PC-3 (cell line): ENCODE measurements around the gene APOF.

Experiments used
- CTCF ChIP-seq: fragments of 300-600 bp; sonication (generic); conservative IDR thresholded peaks from 2 replicates; pipeline ENCODE4 v1.5.1; 2017; ENCODE audit warnings: antibody characterized with exemption, low read depth, mild to moderate bottlenecking, low read length
- EZH2 ChIP-seq: fragments of 300-600 bp; sonication (generic); IDR thresholded peaks from one replicate; pipeline ENCODE4 v1.6.1; 2017; ENCODE audit warnings: antibody characterized with exemption, mild to moderate bottlenecking, low read length; ENCODE audit not compliant: unreplicated experiment

- TF ChIP-seq CTCF (no peak), EZH2 (no peak)
Observed at GRCh38 chr12:56389412-56389811, 26.8 kb upstream of the APOF start.
